DMS53 (cell line): ENCODE data around the gene SNU13.
"Not testable (repeated sequence)": the region's sequence is repeated elsewhere in the genome, so short reads cannot be mapped to it uniquely, and the experiment has no call there.

ENCODE experiments used
- DNase-seq: peaks from one replicate; lab custom pipeline; 2025; lab: John Stamatoyannopoulos, UW

Gene SNU13

DNA sequence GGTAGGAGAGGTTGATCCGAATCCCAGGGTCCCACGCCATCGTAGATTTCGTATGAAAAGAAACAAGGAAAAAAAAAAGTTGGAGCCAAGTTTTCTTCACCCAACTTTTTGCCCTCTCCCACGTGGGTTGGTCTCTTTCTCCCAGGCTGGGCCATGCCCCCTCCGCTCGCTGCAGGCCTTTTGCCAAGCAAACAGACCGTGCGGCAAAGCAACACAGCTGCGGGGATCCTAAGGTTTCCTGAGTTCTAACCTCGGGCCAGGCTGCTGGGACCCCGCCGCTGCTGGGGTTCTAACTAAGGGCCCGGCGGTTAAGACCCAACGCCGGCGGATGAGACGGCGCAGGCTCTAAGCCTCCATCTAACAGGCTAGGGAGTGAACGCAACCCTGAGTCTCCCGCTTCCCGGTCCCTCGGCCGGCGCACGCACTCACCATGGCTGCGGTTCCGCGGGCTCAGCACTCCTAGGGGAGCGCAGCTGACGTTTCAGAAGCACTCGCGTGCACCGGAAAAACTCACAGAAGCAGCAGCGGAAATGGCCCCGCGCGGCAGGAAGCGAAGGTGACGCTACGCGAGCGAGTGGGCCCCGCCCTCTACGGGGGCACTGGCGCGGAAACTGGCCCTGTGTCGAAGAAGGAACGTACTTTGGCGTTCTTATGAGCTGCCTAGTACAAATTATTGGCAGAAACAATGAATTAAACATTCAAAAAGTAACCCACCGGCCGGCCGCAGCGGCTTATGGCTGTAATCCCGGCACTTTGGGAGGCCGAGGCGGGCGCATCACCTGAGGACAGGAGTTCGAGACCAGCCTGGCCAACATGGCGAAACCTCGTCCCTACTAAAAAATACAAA is at the start of gene SNU13:
Gene SNU13 (minus strand): TSS at position 503 of the 847 bp plus-strand sequence. CDS start 71 bp downstream, at position 432.
- peak; percentile 94 for DNase-seq

DNA sequence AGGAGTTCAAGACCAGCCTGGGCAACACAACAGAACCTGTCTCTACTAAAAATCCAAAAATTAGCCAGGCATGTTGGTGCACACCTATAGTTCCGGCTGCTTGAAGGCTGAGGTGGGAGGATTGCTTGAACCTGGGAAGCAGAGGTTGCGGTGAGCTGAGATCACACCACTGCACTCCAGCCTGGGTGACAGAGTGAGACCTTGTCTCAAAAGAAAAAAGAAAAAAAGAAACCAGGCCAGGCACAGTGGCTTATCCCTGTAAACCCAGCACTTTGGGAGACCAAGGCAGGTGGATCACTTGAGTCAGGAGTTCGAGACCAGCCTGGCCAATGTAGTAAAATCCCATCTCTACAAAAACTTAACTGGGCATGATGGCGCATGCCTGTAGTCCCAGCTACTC is 44.6 kb upstream of the SNU13 start:
- not testable (repeated sequence) for DNase-seq

DNA sequence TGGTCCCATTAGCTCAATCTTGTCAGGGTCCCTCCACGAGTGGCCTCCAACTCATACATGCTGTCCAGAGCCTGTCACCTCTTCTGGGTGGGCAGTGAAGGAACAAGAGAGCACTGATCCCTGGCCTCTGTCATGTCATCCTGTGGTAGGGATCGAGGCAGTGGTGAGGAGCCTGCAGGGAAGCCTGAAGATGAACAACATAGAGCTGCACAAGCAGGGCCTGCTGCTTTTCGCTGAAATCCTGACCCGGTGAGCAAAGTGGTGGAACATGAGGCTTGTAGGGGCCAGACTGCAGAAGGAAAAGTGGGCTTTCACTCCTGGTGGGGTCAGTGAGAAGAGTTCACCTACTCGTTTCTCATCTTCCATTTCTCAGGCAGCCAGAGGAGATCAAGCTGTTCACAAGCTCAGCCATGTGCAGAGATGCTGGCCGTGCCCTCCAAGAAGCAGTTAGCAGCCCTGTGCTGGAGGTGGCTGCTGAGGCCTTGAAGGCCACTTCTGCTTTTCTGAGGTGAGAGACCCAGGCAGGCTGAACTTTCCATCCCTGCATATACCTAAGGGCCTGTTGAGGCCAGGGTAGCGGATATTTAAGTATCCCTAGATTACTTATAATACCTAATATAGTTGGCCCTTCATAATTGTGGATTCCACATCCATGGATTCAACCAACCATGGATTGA is 43.6 kb upstream of the SNU13 start:
- DNase-seq, result no peak

DNA sequence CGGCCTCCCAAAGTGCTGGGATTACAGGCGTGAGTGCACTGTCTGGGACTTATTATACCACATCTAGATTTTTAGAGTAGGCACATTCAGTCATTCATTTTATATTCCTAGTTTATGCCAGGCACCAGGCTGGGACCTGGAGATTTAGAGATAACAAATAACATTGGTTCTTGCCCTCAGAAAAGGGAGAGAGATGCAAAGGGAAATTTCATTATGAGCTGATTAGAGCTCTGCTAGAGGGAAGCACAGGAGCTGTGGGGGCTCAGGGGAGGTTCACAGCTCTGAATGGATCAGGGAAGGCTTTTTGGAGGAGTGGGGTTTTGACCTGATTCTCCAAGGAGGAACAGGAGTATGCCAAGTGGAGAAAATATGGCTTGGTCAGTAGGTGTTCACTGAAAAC is 42.9 kb upstream of the SNU13 start:
- no peak for DNase-seq

DNA sequence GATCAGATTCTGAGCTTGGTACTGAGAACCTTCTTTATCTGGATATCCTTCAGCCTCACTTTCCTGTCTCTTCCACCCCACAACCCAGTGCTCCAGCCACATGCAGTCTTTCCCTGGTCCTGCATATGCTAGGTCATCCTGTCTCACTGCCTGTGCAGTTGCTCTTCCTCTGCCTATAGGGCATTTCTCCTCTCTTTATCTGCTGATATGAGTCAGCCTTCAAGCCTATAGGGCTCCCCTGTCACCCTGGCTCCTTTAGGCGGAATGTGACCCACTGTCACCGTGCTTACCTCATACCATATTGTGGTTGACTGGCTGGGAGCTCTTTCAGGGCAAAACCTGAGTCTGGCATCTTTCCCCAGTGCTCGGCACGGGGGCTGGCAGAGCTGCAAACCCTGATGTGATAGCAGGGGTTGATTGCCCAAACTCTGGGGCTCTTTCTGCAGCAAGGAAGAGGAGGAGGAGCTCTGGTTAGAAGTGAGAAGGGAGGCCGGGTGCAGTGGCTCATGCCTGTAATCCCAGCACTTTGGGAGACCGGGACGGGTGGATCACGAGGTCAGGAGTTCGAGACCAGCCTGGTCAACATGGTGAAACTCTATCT is 36.9 kb upstream of the SNU13 start:
- peak; percentile 46 for DNase-seq

DNA sequence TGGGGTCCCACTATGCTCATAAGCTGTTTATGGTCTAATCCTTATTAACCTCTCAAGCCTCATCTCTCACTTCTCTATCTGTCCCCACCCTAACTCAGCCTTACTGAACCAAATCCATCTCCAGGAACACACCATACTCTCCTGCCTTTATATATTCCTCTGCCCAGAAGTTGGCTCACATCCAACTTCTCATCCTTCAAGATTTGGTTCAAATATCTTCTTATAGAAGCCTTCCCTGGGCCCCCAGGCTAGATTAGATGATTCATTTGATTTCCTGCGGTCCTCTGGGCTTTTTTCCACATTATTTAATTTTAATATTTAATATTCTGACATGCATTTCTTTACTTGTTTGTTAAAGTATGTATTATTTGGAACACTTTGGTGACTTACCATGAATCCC is 33.8 kb upstream of the SNU13 start:
- DNase-seq, result no peak

DNA sequence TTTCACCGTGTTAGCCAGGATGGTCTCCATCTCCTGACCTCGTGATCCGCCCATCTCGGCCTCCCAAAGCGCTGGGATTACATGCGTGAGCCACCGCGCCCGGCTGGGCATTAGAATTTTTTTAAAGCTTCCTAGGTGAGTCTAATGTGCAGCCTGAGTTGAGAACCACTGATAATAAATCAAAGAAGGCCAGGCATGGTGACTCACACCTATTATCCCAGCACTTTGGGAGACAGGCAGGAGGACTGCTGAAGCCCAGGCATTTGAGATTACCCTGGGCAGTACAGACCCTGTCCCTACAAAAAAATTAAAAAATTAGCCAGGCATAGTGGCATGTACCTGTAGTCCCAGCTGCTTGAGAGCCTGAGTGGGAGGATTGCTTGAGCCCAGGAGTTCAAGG is 24.3 kb upstream of the SNU13 start:
- no peak for DNase-seq

DNA sequence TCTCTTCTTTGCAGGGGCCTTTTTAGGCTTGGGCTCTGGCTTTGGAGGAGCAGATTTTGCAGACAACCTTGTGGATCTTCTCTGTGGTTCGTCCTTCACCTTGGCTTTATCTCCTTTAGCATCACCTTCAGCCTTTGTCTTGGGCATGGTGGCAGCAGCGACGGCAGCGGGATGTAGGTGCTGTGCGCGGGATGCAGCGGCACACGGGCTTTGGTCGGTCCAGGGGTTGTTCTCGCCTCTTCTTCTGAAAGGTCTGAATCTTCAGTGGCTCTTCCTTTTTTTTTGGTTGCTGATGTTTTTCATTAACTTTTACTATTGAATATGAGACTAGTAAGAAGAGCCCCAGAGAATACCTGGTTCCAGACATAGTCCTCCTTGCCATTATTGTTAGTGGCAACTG is 20.7 kb upstream of the SNU13 start:
- no peak for DNase-seq

DNA sequence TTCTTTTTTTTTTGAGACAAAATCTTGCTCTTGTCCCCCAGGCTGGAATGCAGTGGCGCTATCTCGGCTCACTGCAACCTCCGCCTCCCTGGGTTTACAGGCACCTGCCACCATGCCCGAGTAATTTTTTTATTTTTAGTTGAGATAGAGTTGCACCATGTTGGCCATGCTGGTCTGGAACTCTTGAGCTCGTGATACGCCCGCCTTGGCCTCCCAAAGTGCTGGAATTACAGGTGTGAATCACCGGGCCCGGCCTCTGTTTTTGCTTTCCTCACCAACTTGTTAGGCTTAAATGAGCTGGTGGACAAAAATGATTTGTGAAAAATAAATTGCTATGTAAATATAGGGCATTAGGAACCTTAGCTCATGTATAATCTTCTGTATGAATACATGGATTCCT is 14.1 kb upstream of the SNU13 start:
- no peak for DNase-seq

DNA sequence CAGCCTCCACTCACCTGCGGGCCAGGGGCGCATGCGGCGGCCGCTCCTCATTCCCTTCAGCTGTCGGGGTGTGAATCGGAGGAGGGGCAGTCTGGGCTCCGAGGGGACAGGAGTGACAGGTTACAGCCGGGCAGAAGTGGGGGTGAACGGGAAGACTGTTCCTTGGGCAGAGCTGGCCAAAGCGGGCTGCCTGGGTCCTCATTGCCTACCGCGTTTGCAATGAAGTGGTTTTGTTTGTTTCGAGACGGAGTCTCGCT is 11.4 kb upstream of the SNU13 start:
- no peak for DNase-seq

DNA sequence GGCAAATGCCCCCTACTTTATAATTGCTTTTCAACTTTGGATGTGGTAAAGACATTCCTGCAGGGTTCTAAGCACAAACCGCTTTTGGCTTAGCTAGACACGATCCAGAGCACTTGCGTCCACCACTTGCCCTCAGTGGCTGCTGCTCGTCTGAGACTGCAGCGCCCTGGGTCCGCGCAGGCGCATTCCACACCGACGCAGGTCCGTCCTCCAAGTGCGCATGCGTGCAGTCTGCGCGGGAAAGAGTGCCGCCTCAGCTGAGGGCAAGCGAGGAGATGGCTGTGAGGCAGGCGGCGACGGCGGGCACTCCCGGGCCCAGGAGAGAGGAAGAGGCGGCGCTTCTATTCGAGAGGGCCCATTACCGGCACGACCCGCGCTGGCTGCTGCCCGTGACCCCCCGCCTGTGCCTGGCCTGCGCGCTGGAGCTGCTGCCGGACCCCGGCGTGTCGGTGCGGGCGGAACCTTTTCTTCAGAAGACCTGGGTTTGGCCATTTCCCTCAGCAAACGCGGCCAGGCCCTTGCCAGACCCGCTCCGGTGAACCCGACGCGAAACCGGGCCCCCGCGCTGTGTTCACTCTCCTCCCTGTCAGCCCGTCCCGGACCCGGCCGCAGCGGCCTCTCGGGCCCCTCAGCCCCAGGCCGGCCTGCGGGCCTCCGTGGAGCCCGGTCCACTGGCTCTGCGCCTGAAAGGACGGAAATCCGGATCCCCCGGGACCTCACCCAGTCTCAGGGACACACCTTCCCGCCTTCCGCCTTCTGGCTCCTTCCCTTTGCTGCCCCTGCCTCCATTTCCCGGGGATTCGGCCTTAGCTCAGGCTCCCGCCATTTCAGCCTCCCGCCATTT is 10.8 kb upstream of the SNU13 start, which contains the start of gene MEI1:
Gene MEI1 (plus strand): TSS at position 240 of the 844 bp plus-strand sequence. CDS start 36 bp downstream, at position 276.
- DNase-seq, result peak; percentile 69

DNA sequence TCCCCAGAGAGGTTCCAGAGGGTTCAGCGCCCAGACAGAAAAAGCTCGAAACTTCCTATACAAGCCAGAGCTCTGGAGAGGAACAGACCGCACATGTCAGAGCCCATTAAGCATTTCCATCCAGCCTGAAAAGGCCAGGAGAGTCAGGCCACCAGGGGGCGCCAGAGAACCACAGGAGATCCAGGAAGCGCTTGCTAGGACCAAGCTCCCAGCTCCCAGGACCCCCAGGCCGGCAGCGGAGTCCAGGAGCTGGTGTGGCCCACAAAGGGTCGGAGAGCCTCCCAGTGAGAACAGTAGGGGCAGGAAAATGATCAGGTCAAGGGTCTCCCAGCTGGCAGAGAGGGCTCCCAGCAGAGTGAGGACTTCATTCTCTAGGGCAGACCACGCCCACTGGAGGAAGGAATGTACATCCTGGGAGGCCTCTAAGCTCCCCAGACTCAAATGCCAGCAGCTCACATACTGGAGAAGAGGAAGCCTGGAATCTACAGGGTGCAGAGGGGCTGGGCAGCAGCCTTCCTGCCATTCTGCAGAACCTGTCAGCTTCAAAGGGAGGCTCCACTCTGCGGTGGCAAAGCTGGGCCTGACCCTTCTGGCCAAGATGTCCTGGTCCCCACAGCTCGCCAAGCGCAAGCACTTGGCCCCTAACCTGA is 8.6 kb upstream of the SNU13 start:
- DNase-seq, result peak; percentile 88

DNA sequence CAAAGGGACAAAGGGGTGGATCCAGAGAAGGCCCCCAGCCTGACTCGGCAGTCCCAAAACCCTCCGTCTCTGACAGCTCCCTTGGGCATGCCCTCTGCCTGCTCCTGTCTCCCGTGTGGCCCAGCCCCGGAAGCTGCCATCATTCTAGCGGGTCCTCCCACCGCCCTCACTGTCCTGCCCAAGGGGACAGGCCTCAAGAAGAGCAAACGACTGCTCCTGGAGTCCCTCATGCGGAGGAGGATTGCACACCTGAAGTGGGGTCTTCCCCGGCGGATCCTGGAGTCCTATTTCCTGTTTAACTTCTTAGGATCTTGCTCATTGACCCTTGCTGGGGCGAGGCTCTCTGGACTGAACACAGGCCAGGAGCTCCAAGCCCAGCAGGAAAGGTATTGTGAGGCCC is 8.0 kb upstream of the SNU13 start:
- DNase-seq, result no peak

DNA sequence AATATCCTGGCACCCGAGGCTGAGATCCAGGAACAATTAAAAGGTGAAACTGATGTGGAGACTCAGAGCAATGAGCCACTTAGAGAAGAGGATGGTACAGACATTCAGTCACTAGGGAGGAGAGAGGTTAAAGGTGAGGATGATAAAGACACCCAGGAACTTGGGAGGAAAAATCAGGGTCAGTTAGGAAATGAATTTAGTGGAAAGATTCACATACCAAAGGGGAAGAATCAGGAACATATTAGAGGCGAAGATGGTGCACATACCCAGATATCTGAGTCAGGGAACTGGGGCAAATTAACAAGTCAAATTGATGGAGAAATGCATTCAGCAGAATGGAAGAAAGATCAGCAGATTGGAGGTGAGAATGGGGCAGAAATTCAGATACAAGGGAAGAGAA is 6.5 kb upstream of the SNU13 start:
- no peak for DNase-seq

DNA sequence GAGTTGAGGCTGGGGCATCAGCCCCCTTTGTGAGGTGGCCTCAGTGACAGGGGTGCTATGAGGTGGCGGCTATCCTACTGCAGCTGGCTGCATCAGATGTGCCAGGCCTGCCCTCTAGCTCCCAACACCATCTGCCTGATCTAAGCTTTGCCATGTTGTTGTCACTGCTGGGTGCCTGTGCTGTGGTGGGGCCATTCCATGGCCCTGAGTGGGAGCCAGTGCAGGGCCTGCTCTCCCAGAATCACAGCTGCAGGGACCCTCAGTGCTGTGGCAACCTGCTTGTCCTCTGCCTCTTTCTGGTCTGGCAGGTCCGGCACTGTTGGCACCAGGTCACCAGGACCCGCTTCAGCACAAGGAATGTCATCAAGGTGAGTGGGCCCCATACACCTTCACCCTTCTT is 1.8 kb upstream of the SNU13 start:
- DNase-seq, result no peak

DNA sequence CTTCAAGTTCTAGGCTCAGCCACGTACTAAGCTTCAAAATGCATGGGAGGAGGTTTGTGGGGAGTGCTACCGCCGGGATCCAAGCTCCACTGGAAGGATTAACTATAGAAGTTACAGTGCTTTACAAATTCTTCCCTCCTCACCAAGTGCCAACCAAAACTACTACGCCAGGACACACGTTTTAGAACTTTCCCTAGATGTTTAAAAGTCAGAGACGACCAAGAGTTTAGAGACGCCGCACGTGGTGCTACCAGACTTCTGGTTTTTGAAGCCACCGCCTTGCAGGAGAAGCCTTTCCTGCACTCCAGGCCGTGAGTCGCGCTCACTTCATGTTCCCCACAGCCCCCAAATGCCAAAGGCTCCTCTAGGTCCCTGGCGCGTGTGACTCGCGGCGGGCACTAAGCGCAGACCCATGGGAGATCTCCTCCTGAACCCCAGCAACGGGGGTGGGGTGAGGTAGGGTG is 734 bp downstream of the SNU13 start:
- DNase-seq, result peak; percentile 51

DNA sequence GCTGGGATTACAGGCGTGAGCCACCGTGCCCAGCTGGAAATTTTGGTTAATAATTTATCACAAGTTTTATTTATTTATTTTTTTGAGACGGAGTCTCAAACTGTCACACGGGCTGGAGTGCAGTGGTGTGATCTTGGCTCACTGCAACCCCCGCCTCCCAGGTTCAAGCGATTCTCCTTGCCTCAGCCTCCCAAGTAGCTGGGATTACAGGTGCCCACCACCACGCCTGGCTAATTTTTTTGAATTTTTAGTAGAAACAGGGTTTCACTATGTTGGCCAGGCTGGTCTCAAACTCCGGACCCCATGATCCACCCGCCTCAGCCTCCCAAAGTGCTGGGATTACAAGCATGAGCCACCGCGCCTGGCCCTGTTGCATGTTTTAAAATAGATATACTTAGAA is 1.8 kb downstream of the SNU13 start:
- DNase-seq, result not testable (repeated sequence)

DNA sequence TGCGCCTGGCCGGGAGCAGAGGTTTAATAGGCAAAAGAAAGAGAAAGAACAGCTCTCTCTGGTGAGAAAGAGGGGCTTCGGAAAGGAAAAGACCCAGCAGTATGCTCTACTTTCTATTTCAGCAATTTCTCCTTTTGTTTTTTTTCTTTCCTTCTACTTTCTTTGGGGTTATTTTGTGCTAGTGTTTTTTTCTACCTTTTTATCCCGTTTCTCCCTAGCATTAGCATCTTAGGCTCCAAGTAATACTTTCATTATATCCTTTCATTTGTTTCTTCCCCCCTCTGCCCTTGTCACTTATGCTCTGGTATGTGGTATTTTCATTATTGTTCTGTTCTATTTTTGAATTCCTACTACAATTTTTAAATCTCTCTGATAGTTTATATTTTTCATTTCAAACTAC is 4.5 kb downstream of the SNU13 start:
- DNase-seq, result no peak

DNA sequence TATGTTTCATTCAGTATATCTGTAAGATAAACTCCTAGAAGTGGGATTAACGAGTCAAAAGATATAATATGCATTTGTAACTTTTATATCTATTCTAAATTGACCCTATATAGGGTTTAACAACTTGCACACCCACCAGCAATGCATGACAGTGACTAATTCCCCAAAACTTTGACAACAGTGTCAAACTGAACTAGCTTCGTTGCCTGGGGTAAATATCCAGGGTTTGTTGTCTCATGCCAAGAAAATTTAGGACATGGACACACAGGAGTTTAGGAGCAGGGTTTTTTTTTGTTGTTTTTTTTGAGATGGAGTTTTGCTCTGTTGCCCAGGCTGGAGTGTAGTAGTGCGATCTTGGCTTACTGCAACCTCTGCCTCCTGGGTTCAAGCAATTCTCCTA is 5.1 kb downstream of the SNU13 start:
- DNase-seq, result no peak

DNA sequence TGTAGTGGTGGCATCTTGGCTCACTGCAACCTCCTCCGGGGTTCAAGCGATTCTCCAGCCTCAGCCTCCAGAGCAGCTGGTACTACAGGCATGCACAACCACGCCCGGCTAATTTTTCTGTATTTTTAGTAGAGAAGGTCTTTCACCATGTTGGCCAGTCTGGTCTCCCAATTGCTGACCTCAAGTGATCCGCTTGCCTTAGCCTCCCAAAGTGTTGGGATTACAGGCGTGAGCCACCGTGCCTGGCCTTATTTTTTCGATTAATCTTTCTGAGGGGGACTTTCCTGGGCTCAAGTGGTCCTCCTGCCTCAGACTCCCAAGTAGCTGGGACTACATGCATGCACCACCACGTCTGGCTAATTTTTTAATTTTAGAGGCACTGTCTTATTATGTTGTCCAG is 5.6 kb downstream of the SNU13 start:
- no peak for DNase-seq

DNA sequence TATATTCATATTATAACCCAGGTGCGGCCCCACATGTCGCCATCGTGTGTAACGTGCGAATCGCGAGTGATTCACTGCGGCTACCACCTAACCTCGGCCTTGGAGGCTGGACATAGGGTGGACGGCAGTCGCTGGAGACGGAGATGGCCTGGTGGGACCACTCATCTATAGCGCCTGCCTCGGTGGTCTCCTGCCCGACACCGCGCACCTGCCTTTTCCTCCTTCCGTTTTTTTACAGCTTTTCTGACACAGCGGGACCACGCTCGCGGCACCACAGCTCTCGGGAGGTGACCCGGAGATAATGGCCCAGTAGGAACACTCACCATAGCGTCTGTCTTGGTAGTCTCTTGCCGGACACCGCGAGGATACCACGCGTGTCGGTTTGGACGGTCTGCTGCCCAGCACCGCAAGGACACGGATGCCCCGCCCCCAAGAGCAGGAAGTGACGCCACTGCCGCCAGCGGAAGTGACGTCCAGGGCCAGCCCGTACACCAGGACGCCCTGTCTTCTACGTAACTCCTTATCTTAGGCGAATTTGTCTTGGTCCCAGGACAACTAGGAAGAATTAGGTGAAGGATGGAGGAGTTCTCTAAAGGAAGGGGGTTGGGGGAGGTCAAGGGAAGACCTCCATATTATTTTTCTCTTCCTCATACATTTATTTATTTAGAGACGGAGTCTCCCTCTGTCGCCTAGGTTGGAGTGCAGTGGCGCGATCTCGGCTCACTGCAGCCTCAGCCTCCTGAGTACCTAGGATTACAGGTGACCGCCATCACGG is 6.4 kb downstream of the SNU13 start:
- no peak for DNase-seq
